ENCODE data around the gene EPG5.
"Not testable (repeated sequence)": the region's sequence is repeated elsewhere in the genome, so short reads cannot be mapped to it uniquely, and the experiment has no call there.

The EPG5 gene

GRCh38 chr18:45839414-45840395 lies 127.4 kb downstream of the EPG5 start:
- Histone ChIP-seq H3K9me3 (ENCODE audit: control insufficient read depth, insufficient read depth, low read length) (no peaks in the 10 kb centered on the region), H3K36me3 (ENCODE audit: insufficient read depth, low read length) (no peaks in the 10 kb centered on the region), H3K9ac (ENCODE audit: low read depth, low read length) (no peak overlapping the region), H3K4me1 (ENCODE audit: insufficient read depth, low read length) (no peaks in the 10 kb centered on the region; the same call in 1 of the 2 replicates)

GRCh38 chr18:45838302-45839070 lies 128.6 kb downstream of the EPG5 start:
- no peaks in the 10 kb centered on the region for H3K36me3 ChIP-seq (ENCODE audit: insufficient read depth, low read length)
- H3K4me1 ChIP-seq (ENCODE audit: insufficient read depth, low read length), result no peaks in the 10 kb centered on the region; the same call in 1 of the 2 replicates
- H3K9ac ChIP-seq (ENCODE audit: low read depth, low read length), result peak overlapping the region; percentile 10; the same call in 1 of the 2 replicates
- H3K9me3 ChIP-seq (ENCODE audit: control insufficient read depth, insufficient read depth, low read length), result no peaks in the 10 kb centered on the region

- Histone ChIP-seq H3K36me3 (ENCODE audit: insufficient read depth, low read length) (no peaks in the 10 kb centered on the region), H3K4me1 (ENCODE audit: insufficient read depth, low read length) (no peaks in the 10 kb centered on the region; the same call in 1 of the 2 replicates), H3K9me3 (ENCODE audit: control insufficient read depth, insufficient read depth, low read length) (no peaks in the 10 kb centered on the region), H3K9ac (ENCODE audit: low read depth, low read length) (peak overlapping the region; percentile 48)
Measured at GRCh38 chr18:45837283-45838070, 129.7 kb downstream of the EPG5 start.

GRCh38 chr18:45836242-45837205 lies 130.6 kb downstream of the EPG5 start:
- H3K36me3 ChIP-seq (ENCODE audit: insufficient read depth, low read length), result no peaks in the 10 kb centered on the region
- H3K4me1 ChIP-seq (ENCODE audit: insufficient read depth, low read length), result no peaks in the 10 kb centered on the region; the same call in 1 of the 2 replicates
- H3K9me3 ChIP-seq (ENCODE audit: control insufficient read depth, insufficient read depth, low read length), result no peaks in the 10 kb centered on the region
- H3K9ac ChIP-seq (ENCODE audit: low read depth, low read length), result peak overlapping the region; percentile 48; the same call in 1 of the 2 replicates

- Histone ChIP-seq H3K9me3 (ENCODE audit: control insufficient read depth, insufficient read depth, low read length) (no peaks in the 10 kb centered on the region), H3K4me1 (ENCODE audit: insufficient read depth, low read length) (no peaks in the 10 kb centered on the region; the same call in 1 of the 2 replicates), H3K36me3 (ENCODE audit: insufficient read depth, low read length) (no peaks in the 10 kb centered on the region), H3K9ac (ENCODE audit: low read depth, low read length) (no peak overlapping the region)
Measured at GRCh38 chr18:45835057-45835636, 132.0 kb downstream of the EPG5 start.

GRCh38 chr18:45834306-45834705 lies 132.8 kb downstream of the EPG5 start:
- no peak overlapping the region for H3K9ac ChIP-seq (ENCODE audit: low read depth, low read length)
- H3K36me3 ChIP-seq (ENCODE audit: insufficient read depth, low read length), result no peaks in the 10 kb centered on the region
- peaks cover 4% of the 10 kb centered on the region; the same call in 1 of the 2 replicates for H3K4me1 ChIP-seq (ENCODE audit: insufficient read depth, low read length)
- H3K9me3 ChIP-seq (ENCODE audit: control insufficient read depth, insufficient read depth, low read length), result no peaks in the 10 kb centered on the region

GRCh38 chr18:45833846-45834245 lies 133.3 kb downstream of the EPG5 start:
- Histone ChIP-seq H3K9ac (ENCODE audit: low read depth, low read length) (no peak overlapping the region), H3K36me3 (ENCODE audit: insufficient read depth, low read length) (no peaks in the 10 kb centered on the region), H3K4me1 (ENCODE audit: insufficient read depth, low read length) (peaks cover 4% of the 10 kb centered on the region; the same call in 1 of the 2 replicates), H3K9me3 (ENCODE audit: control insufficient read depth, insufficient read depth, low read length) (no peaks in the 10 kb centered on the region)

GRCh38 chr18:45830917-45831316 lies 136.2 kb downstream of the EPG5 start:
- Histone ChIP-seq H3K36me3 (ENCODE audit: insufficient read depth, low read length) (no peaks in the 10 kb centered on the region), H3K9me3 (ENCODE audit: control insufficient read depth, insufficient read depth, low read length) (no peaks in the 10 kb centered on the region)

GRCh38 chr18:45829855-45830254 lies 137.3 kb downstream of the EPG5 start:
- peaks cover 18% of the 10 kb centered on the region; the same call in 1 of the 2 replicates for H3K4me1 ChIP-seq (ENCODE audit: insufficient read depth, low read length)

More at GRCh38 chr18:45830917-45831316, 136.2 kb downstream of the EPG5 start:
- peaks cover 14% of the 10 kb centered on the region; the same call in 1 of the 2 replicates for H3K4me1 ChIP-seq (ENCODE audit: insufficient read depth, low read length)
- no peak overlapping the region for H3K9ac ChIP-seq (ENCODE audit: low read depth, low read length)

GRCh38 chr18:45828917-45829811 lies 138.0 kb downstream of the EPG5 start:
- H3K9ac ChIP-seq (ENCODE audit: low read depth, low read length), result no peak overlapping the region
- H3K36me3 ChIP-seq (ENCODE audit: insufficient read depth, low read length), result no peaks in the 10 kb centered on the region
- no peaks in the 10 kb centered on the region for H3K9me3 ChIP-seq (ENCODE audit: control insufficient read depth, insufficient read depth, low read length)
- peaks cover 18% of the 10 kb centered on the region; the same call in 1 of the 2 replicates for H3K4me1 ChIP-seq (ENCODE audit: insufficient read depth, low read length)

More at GRCh38 chr18:45829855-45830254, 137.3 kb downstream of the EPG5 start:
- no peaks in the 10 kb centered on the region for H3K36me3 ChIP-seq (ENCODE audit: insufficient read depth, low read length)
- no peak overlapping the region for H3K9ac ChIP-seq (ENCODE audit: low read depth, low read length)
- H3K9me3 ChIP-seq (ENCODE audit: control insufficient read depth, insufficient read depth, low read length), result no peaks in the 10 kb centered on the region

- H3K4me1 ChIP-seq (ENCODE audit: insufficient read depth, low read length), result peaks cover 18% of the 10 kb centered on the region; the same call in 1 of the 2 replicates
- not testable (repeated sequence) for H3K9ac ChIP-seq (ENCODE audit: low read depth, low read length); H3K36me3 ChIP-seq (ENCODE audit: insufficient read depth, low read length)
Measured at GRCh38 chr18:45826716-45827115, 140.4 kb downstream of the EPG5 start.

GRCh38 chr18:45826084-45826483 lies 141.0 kb downstream of the EPG5 start:
- H3K9me3 ChIP-seq (ENCODE audit: control insufficient read depth, insufficient read depth, low read length), result no peaks in the 10 kb centered on the region
- H3K4me1 ChIP-seq (ENCODE audit: insufficient read depth, low read length), result peaks cover 18% of the 10 kb centered on the region; the same call in 1 of the 2 replicates
- no peak overlapping the region for H3K9ac ChIP-seq (ENCODE audit: low read depth, low read length)
- H3K36me3 ChIP-seq (ENCODE audit: insufficient read depth, low read length), result no peaks in the 10 kb centered on the region

More at GRCh38 chr18:45826716-45827115, 140.4 kb downstream of the EPG5 start:
- H3K9me3 ChIP-seq (ENCODE audit: control insufficient read depth, insufficient read depth, low read length), result not testable (repeated sequence)

All from ES-I3 (cell line).